ENCODE results near the gene SLC2A4RG. TPM values are rescaled to one million over a fixed set of nuclear protein-coding genes. Genes with fewer than 3 reads are reported as not detected.

The SLC2A4RG gene
- total and polyA plus RNA-seq, 4 donors = 18.8 to 121 (median 61.3) TPM

DNA sequence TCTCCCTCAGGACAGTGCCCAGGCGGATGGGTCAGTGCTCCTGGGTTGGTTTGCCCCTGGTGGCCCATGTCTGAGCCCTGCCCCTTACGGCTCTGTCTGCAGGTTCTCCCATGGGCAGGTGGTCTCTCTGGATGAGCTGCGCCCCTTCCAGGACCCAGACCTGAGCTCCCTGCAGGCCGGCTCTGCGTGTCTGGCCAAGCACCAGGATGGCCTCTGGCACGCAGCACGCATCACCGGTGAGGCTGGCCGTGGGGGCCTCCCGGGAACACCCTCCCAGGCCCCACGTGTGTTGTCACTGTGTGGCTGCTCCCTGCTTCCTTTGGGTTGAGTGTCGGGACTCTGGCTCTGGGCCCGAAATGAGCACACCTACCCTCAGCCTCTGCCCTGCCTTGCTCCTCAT is 6.5 kb upstream of the SLC2A4RG start:
- Histone ChIP-seq H3K27me3 (ENCODE audit: control insufficient read depth in 3 of 3, insufficient read depth in 3 of 3, low read length in 2 of 3) (no peaks in the 10 kb centered on the region), H3K4me1 (ENCODE audit: control insufficient read depth in 5 of 5, insufficient read depth in 5 of 5, low read length in 5 of 5) (peaks cover 0 to 10% (median 3%) of the 10 kb centered on the region in 5 donors), H3K4me3 (no peak overlapping the region), H3K36me3 (ENCODE audit: control insufficient read depth in 4 of 4, insufficient read depth in 4 of 4, low read length in 4 of 4) (peaks cover 0 to 40% (median 7%) of the 10 kb centered on the region in 4 donors), H3K9ac (ENCODE audit: insufficient read depth in 1 of 2, low read length in 2 of 2) (no peak overlapping the region), H3K27ac (ENCODE audit: low read depth in 1 of 2, low read length in 1 of 2) (no peak overlapping the region), H3K9me3 (ENCODE audit: control insufficient read depth in 4 of 4, insufficient read depth in 3 of 4, low read length in 3 of 4) (no peaks in the 10 kb centered on the region)
- TF ChIP-seq, protein P1, sequence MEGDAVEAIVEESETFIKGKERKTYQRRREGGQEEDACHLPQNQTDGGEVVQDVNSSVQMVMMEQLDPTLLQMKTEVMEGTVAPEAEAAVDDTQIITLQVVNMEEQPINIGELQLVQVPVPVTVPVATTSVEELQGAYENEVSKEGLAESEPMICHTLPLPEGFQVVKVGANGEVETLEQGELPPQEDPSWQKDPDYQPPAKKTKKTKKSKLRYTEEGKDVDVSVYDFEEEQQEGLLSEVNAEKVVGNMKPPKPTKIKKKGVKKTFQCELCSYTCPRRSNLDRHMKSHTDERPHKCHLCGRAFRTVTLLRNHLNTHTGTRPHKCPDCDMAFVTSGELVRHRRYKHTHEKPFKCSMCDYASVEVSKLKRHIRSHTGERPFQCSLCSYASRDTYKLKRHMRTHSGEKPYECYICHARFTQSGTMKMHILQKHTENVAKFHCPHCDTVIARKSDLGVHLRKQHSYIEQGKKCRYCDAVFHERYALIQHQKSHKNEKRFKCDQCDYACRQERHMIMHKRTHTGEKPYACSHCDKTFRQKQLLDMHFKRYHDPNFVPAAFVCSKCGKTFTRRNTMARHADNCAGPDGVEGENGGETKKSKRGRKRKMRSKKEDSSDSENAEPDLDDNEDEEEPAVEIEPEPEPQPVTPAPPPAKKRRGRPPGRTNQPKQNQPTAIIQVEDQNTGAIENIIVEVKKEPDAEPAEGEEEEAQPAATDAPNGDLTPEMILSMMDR (IDR thresholded peaks at IDR 0.05; ENCODE audit: control extremely low read depth, extremely low read depth) = no peak
- DNase-seq (no peak), ATAC-seq (ENCODE audit: insufficient read depth, low FRiP score) (no peak)
- WGBS, 2 donors = 90 to 95% methylated on average over 13 of the region's 13 CpGs

DNA sequence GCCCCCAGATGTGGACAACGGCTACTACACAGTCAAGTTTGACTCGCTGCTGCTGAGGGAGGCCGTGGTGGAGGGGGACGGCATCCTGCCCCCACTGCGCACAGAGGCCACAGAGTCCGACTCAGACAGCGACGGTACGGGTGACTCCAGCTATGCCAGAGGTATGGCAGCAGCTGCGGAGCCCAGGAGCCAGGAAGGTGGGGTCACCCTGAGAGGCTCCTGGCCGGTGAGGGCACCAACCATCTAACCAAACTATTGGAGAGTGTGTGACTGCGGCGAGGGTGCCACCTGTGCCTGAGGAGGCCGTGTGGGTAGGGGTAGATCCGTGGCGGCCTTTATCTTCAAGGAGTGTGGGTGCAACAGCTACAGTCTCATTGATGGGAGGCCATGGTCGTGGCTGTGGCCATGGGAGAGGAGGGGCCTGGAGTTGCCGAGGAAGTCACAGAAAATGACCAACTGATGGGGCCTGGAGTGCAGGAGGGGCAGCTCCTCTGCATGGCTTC is 5.9 kb upstream of the SLC2A4RG start:
- no peak overlapping the region for H3K27ac ChIP-seq (ENCODE audit: low read depth in 1 of 2, low read length in 1 of 2)
- no peak overlapping the region for H3K9ac ChIP-seq (ENCODE audit: insufficient read depth in 1 of 2, low read length in 2 of 2)
- no peak for DNase-seq
- H3K27me3 ChIP-seq (ENCODE audit: control insufficient read depth in 3 of 3, insufficient read depth in 3 of 3, low read length in 2 of 3) = no peaks in the 10 kb centered on the region
- H3K4me3 ChIP-seq = no peak overlapping the region
- H3K36me3 ChIP-seq (ENCODE audit: control insufficient read depth in 4 of 4, insufficient read depth in 4 of 4, low read length in 4 of 4) = peaks cover 0 to 40% (median 7%) of the 10 kb centered on the region in 4 donors
- peaks cover 0 to 7% (median 2%) of the 10 kb centered on the region in 5 donors for H3K4me1 ChIP-seq (ENCODE audit: control insufficient read depth in 5 of 5, insufficient read depth in 5 of 5, low read length in 5 of 5)
- TF ChIP-seq, protein P1 (IDR thresholded peaks at IDR 0.05; ENCODE audit: control extremely low read depth, extremely low read depth) = no peak
- ATAC-seq (ENCODE audit: insufficient read depth, low FRiP score) = no peak
- H3K9me3 ChIP-seq (ENCODE audit: control insufficient read depth in 4 of 4, insufficient read depth in 3 of 4, low read length in 3 of 4) = no peaks in the 10 kb centered on the region
- WGBS, 2 donors = 93 to 97% methylated on average over 18 of the region's 18 CpGs

DNA sequence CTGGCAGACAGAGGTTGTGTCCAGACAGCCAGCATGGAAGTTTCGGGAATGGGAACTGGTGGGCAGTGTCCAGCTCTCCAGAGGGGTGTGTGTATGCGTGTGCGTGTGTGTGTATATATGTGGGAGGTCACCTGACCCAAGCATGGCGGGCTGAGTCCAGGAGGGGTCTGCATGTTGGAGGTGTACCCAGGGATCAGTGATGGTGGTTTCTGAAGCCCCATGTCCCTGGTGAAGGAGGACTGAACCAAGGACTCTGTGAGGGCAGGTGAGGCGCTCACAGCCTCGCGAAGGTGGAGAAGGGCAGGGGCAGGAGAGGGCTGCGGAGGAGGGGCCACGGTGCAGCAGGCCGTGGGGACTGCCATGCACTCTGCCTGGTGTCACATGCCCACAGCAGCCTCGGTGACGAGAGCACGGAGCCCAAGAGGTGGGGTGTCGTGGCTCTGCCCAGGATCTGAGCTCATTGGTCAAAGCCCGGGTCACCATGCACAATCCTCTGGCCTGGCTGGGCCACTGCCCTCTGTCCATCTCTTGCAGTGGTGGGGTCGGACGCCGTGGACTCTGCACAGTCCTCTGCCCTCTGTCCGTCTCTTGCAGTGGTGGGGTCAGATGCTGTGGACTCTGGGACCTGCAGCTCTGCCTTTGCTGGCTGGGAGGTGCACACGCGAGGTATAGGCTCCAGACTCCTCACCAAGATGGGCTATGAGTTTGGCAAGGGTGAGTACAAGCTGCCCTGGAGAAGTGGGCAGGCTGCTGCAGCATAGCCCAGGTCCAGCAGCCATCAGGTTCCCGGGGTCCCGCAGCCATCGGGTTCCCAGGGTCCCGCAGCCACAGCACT is 5.2 kb upstream of the SLC2A4RG start:
- H3K9me3 ChIP-seq (ENCODE audit: control insufficient read depth in 4 of 4, insufficient read depth in 3 of 4, low read length in 3 of 4) = no peaks in the 10 kb centered on the region
- no peak for DNase-seq
- H3K4me3 ChIP-seq = no peak overlapping the region
- WGBS, 2 donors = 91 to 92% methylated on average over 25 of the region's 25 CpGs
- H3K27me3 ChIP-seq (ENCODE audit: control insufficient read depth in 3 of 3, insufficient read depth in 3 of 3, low read length in 2 of 3) = no peaks in the 10 kb centered on the region
- TF ChIP-seq, protein P1 (IDR thresholded peaks at IDR 0.05; ENCODE audit: control extremely low read depth, extremely low read depth) = no peak
- no peak for ATAC-seq (ENCODE audit: insufficient read depth, low FRiP score)
- peaks cover 0 to 13% (median 2%) of the 10 kb centered on the region in 5 donors for H3K4me1 ChIP-seq (ENCODE audit: control insufficient read depth in 5 of 5, insufficient read depth in 5 of 5, low read length in 5 of 5)
- H3K9ac ChIP-seq (ENCODE audit: insufficient read depth in 1 of 2, low read length in 2 of 2) = no peak overlapping the region
- no peak overlapping the region for H3K27ac ChIP-seq (ENCODE audit: low read depth in 1 of 2, low read length in 1 of 2)
- peaks cover 0 to 40% (median 7%) of the 10 kb centered on the region in 4 donors for H3K36me3 ChIP-seq (ENCODE audit: control insufficient read depth in 4 of 4, insufficient read depth in 4 of 4, low read length in 4 of 4)
